MM.1S (cell line): ENCODE data around the gene MDM1.

ENCODE experiments used
- DNase-seq: peaks from one replicate; pipeline ENCODE4 v3.0.0-alpha.2; 2015
- H2AFZ ChIP-seq: fragments of 300-600 bp; sonication (generic); 2 replicates; pipeline ENCODE4 v1.6.0; 2016; ENCODE audit warnings: antibody characterized with exemption, low read length
- H3F3A ChIP-seq: fragments of 300-600 bp; sonication (generic); 2 replicates; pipeline ENCODE4 v1.6.1; 2016; ENCODE audit warnings: mild to moderate bottlenecking, antibody characterized with exemption, low read length, moderate library complexity, mixed read lengths; ENCODE audit not compliant: insufficient read depth
- H3K27ac ChIP-seq: fragments of 300-600 bp; sonication (generic); 2 replicates; pipeline ENCODE4 v1.5.1; 2016; ENCODE audit warnings: mild to moderate bottlenecking, low read length
- H3K27me3 ChIP-seq: fragments of 300-600 bp; sonication (generic); replicated peaks from 2 replicates; pipeline ENCODE4 v1.6.0; 2016; ENCODE audit warnings: low read length; ENCODE audit not compliant: insufficient read depth
- H3K36me3 ChIP-seq: fragments of 300-600 bp; sonication (generic); replicated peaks from 2 replicates; pipeline ENCODE4 v1.6.1; 2016; ENCODE audit warnings: mild to moderate bottlenecking, low read length, mixed read lengths; ENCODE audit not compliant: insufficient read depth
- H3K4me1 ChIP-seq: fragments of 300-600 bp; sonication (generic); 2 replicates; pipeline ENCODE4 v1.6.1; 2016; ENCODE audit warnings: low read length, mixed read lengths
- H3K4me2 ChIP-seq: fragments of 300-600 bp; sonication (generic); 2 replicates; pipeline ENCODE4 v1.6.0; 2016; ENCODE audit warnings: low read depth, low read length
- H3K4me3 ChIP-seq: fragments of 300-600 bp; sonication (generic); 2 replicates; pipeline ENCODE4 v1.5.1; 2016; ENCODE audit warnings: low read length, mixed read lengths
- H3K79me2 ChIP-seq: fragments of 300-600 bp; sonication (generic); 2 replicates; pipeline ENCODE4 v1.6.1; 2016; ENCODE audit warnings: mixed run types, low read length, mixed read lengths
- H3K9ac ChIP-seq: fragments of 300-600 bp; sonication (generic); 2 replicates; pipeline ENCODE4 v1.6.1; 2016; ENCODE audit warnings: low read length, mixed read lengths
- H3K9me2 ChIP-seq: fragments of 300-600 bp; sonication (generic); replicated peaks from 2 replicates; pipeline ENCODE4 v1.6.1; 2016; ENCODE audit warnings: mild to moderate bottlenecking, low read length, mixed read lengths; ENCODE audit not compliant: insufficient read depth
- H3K9me3 ChIP-seq: fragments of 300-600 bp; sonication (generic); replicated peaks from 2 replicates; pipeline ENCODE4 v1.6.1; 2016; ENCODE audit warnings: mild to moderate bottlenecking, low read length, mixed read lengths; ENCODE audit not compliant: insufficient read depth
- H4K20me1 ChIP-seq: fragments of 300-600 bp; sonication (generic); 2 replicates; pipeline ENCODE4 v1.6.1; 2016; ENCODE audit warnings: mild to moderate bottlenecking, low read length, moderate library complexity, mixed read lengths; ENCODE audit not compliant: insufficient read depth
- EZH2 ChIP-seq: fragments of 300-600 bp; sonication (generic); optimal IDR thresholded peaks from 2 replicates; pipeline ENCODE3; 2017; ENCODE audit warnings: low read depth, mild to moderate bottlenecking, antibody characterized with exemption, low read length, mixed read lengths
- EZH2phosphoT487 ChIP-seq: fragments of 300-600 bp; sonication (generic); IDR thresholded peaks from 2 replicates; pipeline ENCODE4 v1.6.1; 2018; ENCODE audit warnings: antibody characterized with exemption, low read length
- TF ChIP-seq, protein P1 (sequence below): fragments of 300-600 bp; sonication (generic); IDR thresholded peaks from 2 replicates; pipeline ENCODE4 v1.5.1; 2016; ENCODE audit warnings: antibody characterized with exemption, low read length, mixed read lengths

The MDM1 gene

DNA sequence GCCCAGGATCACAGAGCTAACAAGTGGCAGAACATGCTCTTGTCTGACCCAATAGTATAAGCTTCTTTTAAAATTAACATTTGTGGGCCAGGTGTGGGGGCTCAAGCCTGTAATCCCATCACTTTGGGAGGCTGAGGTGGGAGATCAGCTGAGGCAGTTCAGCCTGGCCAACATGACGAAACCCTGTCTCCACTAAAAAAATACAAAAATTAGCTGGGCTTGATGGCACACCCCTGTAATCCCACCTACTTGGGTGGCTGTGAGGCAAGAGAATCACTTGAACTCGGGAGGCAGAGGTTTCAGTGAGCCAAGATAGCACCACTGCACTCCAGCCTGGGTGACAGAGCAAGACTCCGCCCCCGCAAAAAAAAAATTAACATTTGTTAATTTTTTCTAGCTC lies 45.8 kb downstream of the MDM1 start:
- no peak overlapping the region for H3K9ac ChIP-seq
- no peaks in the 10 kb centered on the region for H3K9me3 ChIP-seq
- H3K4me1 ChIP-seq = peaks cover 17% of the 10 kb centered on the region
- H3K9me2 ChIP-seq = no peaks in the 10 kb centered on the region
- no peak for DNase-seq
- H3K4me2 ChIP-seq = no peak overlapping the region
- no peaks in the 10 kb centered on the region for H4K20me1 ChIP-seq
- no peaks in the 10 kb centered on the region for H3K79me2 ChIP-seq
- H3F3A ChIP-seq = peaks cover 7% of the 10 kb centered on the region; the same call in 1 of the 2 replicates
- no peak overlapping the region for H3K27ac ChIP-seq
- no peaks in the 10 kb centered on the region for H3K27me3 ChIP-seq
- H2AFZ ChIP-seq = no peak overlapping the region
- no peak overlapping the region for H3K4me3 ChIP-seq
- no peak for TF ChIP-seq EZH2
- TF ChIP-seq, protein P1, sequence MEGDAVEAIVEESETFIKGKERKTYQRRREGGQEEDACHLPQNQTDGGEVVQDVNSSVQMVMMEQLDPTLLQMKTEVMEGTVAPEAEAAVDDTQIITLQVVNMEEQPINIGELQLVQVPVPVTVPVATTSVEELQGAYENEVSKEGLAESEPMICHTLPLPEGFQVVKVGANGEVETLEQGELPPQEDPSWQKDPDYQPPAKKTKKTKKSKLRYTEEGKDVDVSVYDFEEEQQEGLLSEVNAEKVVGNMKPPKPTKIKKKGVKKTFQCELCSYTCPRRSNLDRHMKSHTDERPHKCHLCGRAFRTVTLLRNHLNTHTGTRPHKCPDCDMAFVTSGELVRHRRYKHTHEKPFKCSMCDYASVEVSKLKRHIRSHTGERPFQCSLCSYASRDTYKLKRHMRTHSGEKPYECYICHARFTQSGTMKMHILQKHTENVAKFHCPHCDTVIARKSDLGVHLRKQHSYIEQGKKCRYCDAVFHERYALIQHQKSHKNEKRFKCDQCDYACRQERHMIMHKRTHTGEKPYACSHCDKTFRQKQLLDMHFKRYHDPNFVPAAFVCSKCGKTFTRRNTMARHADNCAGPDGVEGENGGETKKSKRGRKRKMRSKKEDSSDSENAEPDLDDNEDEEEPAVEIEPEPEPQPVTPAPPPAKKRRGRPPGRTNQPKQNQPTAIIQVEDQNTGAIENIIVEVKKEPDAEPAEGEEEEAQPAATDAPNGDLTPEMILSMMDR = no peak
- no peak for TF ChIP-seq EZH2phosphoT487
- H3K36me3 ChIP-seq = no peaks in the 10 kb centered on the region

DNA sequence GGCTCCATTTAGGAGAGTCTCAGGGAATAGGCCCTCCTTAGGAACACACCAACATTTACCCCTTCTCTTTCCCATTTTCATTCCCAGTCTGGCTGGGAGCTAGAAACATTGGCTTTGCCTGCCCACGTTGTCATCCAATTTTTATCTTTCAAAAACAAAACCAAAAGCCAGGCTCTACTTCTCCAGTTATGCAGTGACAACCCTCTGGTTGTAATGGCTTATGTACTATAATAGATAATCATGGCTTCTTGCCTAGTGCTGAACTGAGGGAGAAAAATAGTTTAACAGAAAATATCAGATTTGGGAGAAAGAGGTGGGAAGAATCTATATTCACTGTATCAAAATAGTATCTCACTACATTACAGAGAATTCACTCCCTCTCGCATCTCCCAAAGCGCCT lies 46.6 kb downstream of the MDM1 start:
- Histone ChIP-seq H3F3A (peaks cover 7% of the 10 kb centered on the region; the same call in 1 of the 2 replicates), H3K27me3 (no peaks in the 10 kb centered on the region), H3K9me2 (no peaks in the 10 kb centered on the region), H3K36me3 (no peaks in the 10 kb centered on the region), H3K4me1 (peaks cover 9% of the 10 kb centered on the region), H4K20me1 (no peaks in the 10 kb centered on the region), H3K9ac (no peak overlapping the region), H3K4me2 (no peak overlapping the region), H3K9me3 (no peaks in the 10 kb centered on the region), H2AFZ (no peak overlapping the region), H3K4me3 (no peak overlapping the region), H3K27ac (no peak overlapping the region), H3K79me2 (no peaks in the 10 kb centered on the region)
- TF ChIP-seq EZH2 (no peak), EZH2phosphoT487 (no peak)
- TF ChIP-seq, protein P1 = no peak
- DNase-seq = no peak

DNA sequence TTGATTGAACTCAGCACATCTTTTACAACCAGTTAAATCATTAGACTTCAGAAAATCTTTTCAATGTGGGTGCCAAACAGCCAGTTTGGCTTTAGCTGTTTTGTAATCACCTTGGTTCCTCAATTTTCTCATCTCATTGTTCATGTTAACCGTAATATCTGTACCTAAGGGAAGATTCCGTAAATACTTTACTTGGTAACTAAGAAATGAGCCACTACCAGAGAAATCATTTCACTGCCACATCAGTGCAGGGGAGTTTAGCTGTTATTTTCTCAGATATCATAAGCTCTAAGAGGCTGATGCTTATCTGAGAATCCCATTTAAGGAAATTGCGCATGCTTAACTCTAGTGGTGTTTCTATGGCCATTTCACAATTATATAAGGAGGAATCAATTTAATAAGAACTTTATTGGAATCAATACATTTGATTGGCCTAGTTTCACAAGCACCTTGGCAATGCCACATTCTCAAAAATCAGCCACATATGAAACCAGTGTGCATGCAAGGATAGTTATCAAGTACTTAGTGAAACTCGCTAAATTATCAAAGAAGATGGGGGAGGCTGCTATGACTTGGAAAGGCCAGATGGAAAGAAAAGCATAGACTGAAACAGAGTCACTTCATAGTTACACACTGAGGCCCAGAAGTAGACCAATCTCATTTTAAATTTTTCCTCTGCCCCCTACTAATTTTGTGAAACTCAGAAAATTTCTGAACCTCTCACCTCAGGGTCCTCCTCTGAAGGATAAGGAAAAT lies 50.7 kb downstream of the MDM1 start:
- Histone ChIP-seq H3K9me3 (no peaks in the 10 kb centered on the region), H3K36me3 (no peaks in the 10 kb centered on the region), H3K9ac (no peak overlapping the region), H2AFZ (no peak overlapping the region), H3K4me3 (no peak overlapping the region), H3K27ac (no peak overlapping the region), H3K4me1 (no peaks in the 10 kb centered on the region), H3K4me2 (no peak overlapping the region), H3K9me2 (no peaks in the 10 kb centered on the region), H3K27me3 (no peaks in the 10 kb centered on the region), H4K20me1 (no peaks in the 10 kb centered on the region), H3F3A (no peaks in the 10 kb centered on the region), H3K79me2 (no peaks in the 10 kb centered on the region)
- TF ChIP-seq, protein P1 = no peak
- TF ChIP-seq EZH2phosphoT487 = no peak
- no peak for TF ChIP-seq EZH2
- no peak for DNase-seq
